HK-2 (cell line): ENCODE results near the gene P2RX4.
A peak's percentile ranks its signal among the peaks of the same experiment; 100 is the strongest.
"Not testable (repeated sequence)": the region's sequence is repeated elsewhere in the genome, so short reads cannot be mapped to it uniquely, and the experiment has no call there.

Experiments used
- DNase-seq: peaks from one replicate; pipeline ENCODE4 v3.0.0-alpha.2; 2018; ENCODE audit not compliant: unreplicated experiment

The P2RX4 gene

DNA sequence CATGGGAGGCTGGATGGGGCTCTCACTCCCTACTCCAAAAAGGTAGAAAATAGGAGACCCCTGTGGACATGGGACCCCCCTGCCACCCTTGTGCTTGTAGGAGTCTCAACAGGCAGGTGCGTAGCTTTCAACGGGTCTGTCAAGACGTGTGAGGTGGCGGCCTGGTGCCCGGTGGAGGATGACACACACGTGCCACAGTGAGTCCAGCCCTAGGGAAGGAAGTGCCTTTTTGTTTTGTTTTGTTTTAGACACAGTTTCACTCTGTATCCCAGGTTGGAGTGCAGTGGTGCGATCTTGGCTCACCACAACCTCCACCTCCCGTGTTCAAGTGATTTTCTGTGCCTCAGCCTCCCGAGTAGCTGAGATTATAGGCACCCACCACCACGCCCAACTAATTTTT lies 12.9 kb downstream of the P2RX4 start:
- DNase-seq = no peak

DNA sequence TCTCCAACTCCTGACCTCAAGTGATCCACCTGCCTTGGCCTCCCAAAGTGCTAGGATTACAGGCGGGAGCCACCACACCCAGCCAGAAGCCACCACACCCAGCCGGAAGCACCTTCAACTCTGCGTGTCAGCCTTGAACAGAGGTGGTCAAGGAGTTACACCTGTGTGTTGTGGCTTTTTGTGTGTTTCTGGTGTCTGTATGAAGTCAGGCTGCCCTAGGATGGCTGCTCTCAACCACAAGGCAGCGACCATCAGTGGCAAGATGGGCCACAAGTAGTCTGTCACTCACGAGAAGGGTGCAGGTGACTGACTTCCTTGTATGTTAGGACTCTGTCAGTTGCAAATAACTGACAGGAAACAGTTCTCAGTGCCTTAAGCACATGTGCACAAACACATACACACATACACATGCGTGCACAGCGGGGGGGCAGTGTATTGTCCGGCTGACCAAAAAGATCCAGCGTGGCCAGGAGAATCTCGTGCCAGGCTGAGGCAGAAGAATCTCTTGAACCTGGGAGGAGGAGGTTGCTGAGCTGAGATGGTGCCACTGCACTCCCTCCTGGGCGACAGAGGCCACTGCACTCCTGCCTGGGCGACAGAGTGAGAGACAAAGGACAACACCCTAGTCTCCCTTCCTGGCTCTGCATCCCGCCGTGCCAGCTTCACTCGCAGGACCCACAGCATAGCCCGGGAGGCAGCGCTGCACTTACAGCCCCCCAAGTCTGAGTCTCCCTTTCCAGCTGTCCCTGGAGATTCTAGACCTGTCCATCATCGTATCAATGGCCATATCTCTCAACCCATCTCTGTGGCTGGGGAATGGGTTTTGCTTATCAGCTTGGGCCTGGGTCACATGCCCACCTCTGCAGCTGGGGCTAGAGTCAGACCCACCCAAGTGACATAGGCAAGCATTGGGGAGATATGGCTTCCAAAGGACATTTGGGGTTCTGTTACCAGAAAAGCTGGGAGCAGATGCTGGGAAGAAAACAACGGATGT lies 13.7 kb downstream of the P2RX4 start:
- no peak for DNase-seq

DNA sequence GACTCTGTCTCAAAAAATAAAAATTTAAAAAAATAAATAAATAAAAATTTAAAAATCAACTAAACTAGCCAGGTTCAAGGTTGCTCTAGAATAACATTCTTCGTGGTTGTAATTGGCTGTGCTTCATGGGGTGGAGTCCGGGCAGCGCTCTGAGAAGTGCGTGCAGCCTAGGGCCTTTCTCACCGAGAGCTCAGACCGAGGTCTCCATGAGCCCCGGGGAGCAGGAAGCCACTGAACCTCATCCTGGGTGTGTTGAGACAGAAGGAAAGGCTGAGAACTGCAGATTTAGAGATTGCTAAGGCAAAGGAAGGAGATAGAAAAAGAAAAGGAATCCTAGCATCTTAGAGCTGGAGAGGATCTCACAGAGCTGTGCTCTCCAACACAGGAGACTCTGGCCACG lies 14.7 kb downstream of the P2RX4 start:
- no peak for DNase-seq

DNA sequence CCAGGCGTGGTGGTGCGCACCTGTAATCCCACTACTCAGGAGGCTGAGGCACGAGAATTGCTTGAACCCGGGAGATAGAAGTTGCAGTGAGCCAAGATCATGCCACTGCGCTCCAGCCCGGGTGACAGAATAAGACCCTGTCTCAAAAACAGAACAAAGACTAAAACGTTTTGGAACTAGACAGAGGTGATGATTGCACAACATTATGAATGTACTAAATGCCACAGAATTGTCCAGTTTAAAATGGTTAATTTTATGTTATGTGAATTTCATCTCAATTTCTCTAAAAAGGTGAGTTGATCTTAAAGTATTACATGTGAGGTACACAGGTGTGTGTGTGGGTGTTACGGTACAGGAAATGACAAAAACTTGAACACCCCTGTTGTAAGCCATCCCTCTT lies 16.5 kb downstream of the P2RX4 start:
- DNase-seq = no peak

DNA sequence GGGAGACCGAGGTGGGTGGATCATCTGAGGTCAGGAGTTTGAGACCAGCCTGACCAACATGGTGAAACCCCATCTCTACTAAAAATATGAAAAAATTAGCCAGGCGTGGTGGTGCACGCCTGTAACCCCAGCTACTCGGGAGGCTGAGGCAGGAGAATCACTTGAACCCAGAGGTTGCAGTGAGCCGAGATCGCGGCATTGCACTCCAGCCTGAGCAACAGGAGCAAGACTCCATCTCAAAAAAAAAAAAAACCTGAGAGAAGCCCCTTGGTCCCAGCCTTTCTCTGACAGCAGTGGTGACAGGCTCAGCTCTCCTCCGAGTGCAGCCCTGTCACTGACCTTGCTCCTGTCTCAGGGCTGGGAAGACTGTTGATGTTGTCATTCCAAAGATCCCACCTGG lies 16.9 kb downstream of the P2RX4 start:
- not testable (repeated sequence) for DNase-seq

DNA sequence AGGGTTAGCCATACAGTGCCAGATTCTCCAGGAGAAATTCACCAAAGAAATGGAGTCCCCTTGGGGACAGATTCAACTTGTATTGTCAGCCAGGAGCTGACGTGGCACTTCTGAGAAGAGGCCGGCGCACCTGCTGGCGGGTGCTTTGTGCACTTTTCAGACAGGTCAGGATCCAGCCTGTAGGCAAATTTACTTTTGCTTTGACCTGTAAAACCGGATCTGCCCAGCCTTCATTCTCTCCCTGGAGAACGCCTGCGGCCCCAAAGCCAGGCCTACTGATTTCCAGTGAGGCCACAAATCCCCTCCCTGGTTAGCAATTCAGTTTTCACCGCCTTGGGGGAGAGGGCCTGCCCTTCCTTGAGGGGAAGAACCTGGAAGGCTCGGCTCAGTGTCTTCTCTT lies 17.4 kb downstream of the P2RX4 start:
- DNase-seq = no peak

DNA sequence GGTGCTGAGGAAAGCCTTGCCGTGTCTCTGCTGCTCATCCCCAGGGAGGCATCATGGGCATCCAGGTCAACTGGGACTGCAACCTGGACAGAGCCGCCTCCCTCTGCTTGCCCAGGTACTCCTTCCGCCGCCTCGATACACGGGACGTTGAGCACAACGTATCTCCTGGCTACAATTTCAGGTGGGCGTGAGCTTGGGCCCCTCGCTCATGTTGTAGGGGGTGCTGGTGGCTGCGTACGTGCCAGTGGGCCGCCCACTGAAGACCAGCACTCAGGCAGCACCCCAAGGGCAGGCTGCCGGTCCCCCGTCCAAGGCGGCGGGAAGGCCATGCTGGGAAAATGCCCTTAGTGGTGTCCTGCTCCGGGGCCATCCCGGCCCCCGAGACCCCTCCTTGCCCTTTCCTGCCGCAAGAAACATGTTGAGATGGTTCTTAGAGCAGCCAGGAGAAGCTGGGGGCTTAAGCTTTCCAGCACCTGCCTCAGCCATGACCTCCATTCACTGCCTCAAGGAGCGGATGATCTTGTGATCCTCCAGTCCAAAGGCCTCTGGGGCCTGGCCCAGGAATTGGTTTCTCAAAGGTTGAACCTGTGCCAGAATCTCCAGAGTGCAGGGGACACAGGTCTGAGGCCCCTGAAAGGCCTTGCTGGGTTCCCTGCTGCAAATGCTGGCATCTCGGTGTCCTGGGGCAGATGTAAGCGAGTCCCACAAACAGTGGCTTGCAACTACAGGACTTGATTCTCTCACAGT lies 19.2 kb downstream of the P2RX4 start:
- DNase-seq = no peak

DNA sequence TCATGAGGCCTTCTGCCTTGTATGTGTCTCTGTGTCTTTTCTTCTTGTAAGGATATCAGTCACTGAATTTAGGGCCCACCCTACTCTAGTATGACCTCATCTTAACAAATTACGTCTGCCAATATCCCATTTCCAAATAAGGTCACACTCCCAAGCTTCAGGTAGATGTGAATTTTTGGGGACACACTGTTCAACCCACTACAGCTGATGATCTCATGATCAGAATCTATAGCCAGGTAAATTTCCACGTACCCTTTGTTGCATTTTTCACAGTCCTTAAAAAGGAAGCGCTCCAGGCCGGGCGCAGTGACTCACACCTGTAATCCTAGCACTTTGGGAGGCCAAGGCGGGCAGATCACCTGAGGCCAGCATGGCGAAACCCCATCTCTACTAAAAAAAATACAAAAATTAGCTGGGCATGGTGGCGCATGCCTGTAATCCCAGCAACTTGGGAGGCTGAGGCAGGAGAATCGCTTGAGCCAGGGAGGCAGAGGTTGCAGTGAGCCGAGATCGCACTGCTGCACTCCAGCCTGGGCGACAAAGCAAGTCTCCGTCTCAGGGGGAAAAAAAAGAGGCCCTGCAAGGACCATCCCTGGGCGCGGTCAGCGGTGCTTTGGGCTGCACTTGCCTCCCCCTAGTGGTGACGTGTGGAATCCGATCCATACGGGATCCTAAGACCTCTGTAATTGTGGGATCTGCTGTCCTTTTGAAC lies 20.1 kb downstream of the P2RX4 start:
- DNase-seq = peak; percentile 50

DNA sequence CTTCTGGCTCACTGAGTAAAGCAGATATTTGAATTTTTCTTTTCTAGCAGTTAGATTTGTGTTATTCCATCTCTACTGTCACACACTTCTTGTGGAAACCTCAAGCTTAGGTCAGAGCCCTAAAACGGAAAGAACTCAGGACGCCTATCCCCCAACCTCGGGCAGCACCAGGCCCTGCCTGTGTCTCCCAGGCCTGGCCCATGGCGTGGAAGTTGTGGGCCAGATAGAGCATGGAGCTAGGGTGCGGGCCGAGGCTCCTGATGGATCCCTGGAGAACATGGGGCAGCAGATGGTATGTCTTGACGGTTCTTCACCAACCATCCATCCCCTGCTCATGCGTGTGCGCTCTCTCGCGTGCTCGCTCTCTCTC lies 20.6 kb downstream of the P2RX4 start:
- no peak for DNase-seq

DNA sequence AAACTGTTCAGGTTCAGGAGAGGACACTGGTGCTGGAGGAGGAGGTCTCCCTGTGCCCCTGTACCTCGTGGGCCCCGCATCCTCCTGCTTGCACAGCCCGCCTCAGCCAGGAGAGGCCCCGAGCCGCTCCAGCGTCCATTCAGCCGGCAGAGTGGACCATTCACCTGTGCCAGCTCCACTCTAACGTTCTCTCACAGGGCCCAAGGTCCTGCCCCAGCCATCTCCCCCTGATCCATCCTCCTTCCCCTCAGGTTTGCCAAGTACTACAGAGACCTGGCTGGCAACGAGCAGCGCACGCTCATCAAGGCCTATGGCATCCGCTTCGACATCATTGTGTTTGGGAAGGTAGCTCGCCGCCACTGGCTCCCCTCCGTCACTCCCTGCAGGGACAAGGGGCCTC lies 22.2 kb downstream of the P2RX4 start:
- no peak for DNase-seq

DNA sequence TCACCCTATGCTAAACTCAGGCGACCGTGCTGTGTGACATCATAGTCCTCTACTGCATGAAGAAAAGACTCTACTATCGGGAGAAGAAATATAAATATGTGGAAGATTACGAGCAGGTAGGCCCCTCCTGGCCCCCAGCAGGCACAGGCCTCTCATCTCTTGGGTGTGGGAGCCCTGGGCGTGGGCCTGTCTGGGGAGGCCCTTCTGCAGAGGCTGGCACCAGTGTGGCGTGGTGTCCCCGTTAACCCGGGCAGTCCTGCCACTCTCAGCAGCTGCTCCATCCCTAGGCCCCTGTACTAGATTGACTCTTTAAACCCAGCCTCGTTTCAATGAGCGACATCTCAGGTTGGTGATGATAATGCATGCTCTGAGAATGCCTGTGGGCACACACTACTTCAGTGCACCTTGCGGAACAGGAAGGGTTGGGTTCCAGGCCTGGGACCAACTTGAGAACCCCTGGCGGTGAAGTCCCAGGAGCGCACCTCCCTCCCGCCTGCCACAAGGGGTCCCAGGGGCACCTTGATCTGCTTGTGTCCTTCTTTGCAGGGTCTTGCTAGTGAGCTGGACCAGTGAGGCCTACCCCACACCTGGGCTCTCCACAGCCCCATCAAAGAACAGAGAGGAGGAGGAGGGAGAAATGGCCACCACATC lies 23.2 kb downstream of the P2RX4 start:
- no peak for DNase-seq

DNA sequence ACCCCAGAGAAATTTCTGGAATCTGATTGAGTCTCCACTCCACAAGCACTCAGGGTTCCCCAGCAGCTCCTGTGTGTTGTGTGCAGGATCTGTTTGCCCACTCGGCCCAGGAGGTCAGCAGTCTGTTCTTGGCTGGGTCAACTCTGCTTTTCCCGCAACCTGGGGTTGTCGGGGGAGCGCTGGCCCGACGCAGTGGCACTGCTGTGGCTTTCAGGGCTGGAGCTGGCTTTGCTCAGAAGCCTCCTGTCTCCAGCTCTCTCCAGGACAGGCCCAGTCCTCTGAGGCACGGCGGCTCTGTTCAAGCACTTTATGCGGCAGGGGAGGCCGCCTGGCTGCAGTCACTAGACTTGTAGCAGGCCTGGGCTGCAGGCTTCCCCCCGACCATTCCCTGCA lies 23.7 kb downstream of the P2RX4 start:
- no peak for DNase-seq

DNA sequence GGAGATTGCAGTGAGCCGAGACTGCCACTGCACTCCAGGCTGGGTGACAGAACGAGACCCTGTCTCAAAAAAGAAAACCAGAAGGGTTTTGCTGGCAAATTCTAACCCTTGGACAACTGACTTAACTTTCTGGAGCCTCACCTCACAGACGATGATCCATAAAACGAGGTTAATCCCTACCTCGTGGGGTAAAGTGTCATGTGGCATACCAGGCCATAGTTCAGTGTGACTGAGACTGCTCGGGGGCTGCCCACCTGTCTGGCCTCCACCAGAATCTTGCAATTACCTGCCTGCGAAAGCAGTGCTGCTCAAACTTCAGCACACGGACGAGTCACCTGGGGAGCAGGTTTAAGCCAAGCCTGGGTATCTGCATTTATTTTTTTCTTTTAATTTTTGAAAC lies 26.8 kb downstream of the P2RX4 start:
- DNase-seq = no peak

DNA sequence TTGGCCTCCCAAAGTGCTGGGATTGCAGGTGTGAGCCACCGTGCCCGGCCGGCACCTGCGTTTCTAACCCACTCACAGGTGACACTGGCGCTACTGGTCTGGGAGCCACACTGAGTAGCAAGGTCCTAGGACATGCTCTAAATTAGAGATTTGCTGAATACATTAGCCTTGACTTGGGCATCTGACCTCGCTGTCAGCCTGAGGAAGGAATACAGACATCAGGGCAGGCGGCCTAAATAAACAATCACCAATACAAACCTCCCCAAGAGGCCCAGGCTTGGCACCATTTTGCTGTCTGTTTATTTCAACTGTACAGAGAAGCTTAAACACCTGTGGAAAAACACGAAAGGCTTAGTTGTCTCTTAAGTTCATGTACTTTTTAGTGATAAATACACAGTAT lies 27.5 kb downstream of the P2RX4 start:
- DNase-seq = no peak

DNA sequence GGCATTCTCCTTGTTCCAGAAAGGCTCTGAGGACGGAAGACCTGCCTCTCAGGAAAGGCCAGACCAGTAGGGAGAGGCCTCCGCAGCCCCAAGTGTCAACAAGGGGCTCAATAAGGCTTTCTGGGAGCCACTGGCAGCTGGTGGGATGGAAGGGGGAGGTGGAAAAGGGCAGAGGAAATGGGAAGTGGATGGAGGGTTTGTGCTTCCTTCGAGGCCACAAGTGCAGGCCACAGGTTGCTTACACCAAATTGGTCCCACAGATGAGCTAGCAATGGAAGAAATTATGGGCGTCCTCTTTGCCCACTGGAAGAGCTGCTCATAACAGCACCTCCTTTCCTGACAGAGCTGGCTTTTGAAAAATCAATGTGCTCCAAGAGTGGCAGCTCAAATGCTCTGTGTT lies 28.2 kb downstream of the P2RX4 start:
- no peak for DNase-seq

DNA sequence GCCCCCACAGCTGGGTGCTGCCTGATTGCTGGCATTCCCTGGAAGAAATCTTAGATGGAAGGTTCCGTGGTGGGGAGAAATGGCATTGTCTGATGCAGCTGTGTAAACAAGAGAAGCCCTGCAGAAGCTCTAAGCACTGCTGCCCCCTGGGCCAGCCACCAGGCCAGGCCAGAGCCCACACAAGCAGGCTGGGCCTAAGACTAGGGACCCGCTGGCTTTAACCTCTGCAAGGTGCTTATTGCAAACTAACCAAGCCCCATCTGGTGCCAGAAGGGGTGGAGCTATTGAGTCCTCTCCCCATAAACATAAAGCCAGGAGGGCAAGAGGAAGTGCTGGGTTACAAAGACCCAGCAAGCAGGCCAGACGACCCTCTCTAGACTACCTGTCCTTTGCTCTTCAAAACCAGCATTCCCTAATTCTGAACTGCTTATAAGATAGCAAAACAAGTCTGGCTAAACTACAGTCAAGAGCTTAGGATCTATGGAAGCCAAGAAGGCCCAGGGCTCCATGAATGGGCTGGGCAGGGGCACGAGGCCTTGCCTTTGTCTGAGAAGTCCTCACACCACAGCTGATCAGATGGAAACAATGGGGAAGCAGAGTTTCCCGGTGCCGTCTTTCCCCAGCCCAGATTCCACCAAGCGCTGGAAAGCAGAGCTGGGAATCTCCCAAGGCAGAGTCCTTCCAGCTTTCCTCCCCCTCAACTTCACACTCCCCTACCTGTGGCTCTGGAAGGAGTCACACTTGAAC lies 28.8 kb downstream of the P2RX4 start:
- no peak for DNase-seq

DNA sequence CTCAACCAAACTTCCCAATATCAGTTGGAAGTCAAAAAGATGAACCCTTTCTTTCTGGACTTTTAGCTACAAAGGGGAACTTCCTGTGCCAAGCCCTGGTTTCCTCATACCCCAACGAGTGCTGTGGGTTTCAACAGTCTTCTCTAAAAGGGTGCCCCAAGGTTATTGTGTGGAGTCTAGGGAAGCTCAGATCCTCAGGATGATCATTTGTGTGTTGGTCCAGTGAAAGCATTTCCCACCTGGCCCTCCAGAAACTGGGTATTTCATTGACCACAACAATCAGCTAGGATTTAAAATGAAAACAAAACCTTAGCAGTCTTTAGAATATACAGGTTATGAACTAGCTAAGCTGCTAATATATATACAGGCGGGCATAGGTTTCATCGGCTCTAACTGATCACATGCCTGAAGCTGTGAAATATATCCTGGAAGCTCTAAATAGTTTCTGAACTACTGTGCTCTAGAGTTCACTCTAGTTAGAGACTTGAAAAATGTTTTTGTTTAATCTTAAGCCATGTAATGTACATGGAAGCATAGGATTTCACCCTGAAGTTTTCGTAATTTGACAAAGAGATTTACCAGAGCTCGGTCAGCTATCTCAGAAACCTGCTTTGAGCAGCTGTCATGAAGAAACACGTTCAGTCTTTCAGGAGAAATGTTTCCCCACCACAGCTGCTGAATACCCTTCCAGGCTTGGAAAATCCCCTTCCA lies 29.6 kb downstream of the P2RX4 start:
- DNase-seq = no peak

DNA sequence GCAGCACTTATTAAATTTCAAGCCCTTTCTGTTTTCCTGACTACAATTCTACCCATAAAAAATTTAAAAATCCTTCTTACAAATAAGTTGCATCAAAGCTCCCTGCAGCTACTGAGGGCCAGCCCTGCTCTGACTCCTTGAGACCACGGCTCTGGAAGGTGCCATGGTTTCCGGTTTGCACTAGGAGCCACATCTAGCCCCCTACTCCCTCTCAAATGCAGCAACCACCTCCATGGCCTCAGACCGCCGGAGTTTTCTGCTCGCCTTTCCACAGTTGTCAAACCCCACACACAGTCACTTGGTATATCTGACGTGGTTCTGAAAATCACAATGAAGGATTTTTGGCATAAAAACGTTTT lies 30.1 kb downstream of the P2RX4 start:
- DNase-seq = no peak

DNA sequence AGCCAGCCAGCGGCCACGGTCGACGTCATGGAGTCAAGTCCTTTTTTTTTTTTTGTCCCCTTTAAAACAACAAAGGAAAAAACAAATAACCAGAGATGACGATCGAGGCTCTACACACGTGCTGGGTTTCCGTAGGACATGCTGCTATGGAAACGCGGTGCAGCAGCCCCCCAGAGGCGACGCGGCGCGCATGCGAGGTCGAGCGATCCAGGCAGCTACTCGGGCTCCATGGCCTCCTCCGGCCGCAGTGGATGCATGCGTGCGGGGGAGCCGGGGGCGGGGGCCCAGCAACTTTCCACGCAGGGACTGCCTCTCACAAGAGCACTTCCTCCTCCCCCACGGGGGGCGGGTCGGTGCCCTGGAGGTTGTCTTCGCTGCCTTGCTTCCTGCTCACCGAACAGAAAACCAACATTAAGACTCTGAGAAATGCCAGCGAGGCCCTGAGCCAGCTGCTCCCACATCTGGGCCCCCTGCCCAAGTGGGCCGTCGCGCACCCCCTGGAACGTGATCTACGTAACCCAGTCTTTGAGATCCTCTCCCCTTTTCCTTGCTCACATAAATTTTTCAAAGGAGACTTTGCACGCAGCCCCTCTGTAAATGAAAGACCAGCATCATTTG lies 30.7 kb downstream of the P2RX4 start:
- no peak for DNase-seq
